Memory B cell (primary cell): ENCODE measurements around the gene RABGGTA.
"Not testable (repeated sequence)": the region's sequence is repeated elsewhere in the genome, so short reads cannot be mapped to it uniquely, and the experiment has no call there.

Source experiments
- ATAC-seq: fragments of 150-1000 bp; cut with Tn5 transposase; 2 replicates; pipeline ENCODE4 v1.10.0; 2021; ENCODE audit warnings: low read depth, mild to moderate bottlenecking, moderate library complexity
- DNase-seq, 2 donors: peaks; one replicate each; pipeline ENCODE4 v3.0.0; 2022; ENCODE audit warnings: low spot score in 2 of 2
- H3K27ac Mint-ChIP-seq: one replicate; pipeline ENCODE4 v1.8.0; 2022; ENCODE audit warnings: mild to moderate bottlenecking, moderate library complexity, mixed read lengths
- H3K27me3 Mint-ChIP-seq: one replicate; pipeline ENCODE4 v1.8.0; 2022; ENCODE audit warnings: mixed read lengths
- H3K36me3 Mint-ChIP-seq: one replicate; pipeline ENCODE4 v1.8.0; 2022; ENCODE audit warnings: mild to moderate bottlenecking, mixed read lengths
- H3K4me1 Mint-ChIP-seq: one replicate; pipeline ENCODE4 v1.8.0; 2022; ENCODE audit warnings: mixed read lengths
- H3K4me3 Mint-ChIP-seq: one replicate; pipeline ENCODE4 v1.8.0; 2022; ENCODE audit warnings: mild to moderate bottlenecking, moderate library complexity, mixed read lengths
- H3K9me3 Mint-ChIP-seq: one replicate; pipeline ENCODE4 v1.8.0; 2022; ENCODE audit warnings: mixed read lengths

RABGGTA gene

DNA sequence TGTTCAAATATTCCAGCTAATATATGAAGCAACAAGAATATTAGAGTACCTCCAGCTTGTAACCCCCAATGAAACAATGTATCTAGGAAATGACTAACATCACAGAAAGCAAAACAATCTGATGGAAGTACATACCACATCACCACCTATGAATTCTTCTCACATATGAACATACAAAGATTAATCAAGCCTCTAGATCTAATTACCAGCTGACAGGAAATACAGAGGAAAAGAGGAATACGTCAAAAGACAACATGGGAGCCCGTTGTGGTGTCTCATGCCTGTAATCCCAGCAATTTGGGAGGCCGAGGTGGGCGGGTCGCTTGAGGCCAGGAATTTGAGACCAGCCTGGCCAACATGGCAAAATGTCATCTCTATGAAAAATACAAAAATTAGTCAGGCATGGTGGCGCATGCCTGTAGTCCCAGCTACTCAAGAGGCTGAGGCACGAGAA is 46.8 kb downstream of the RABGGTA start:
- no peak overlapping the region for H3K27ac Mint-ChIP-seq
- H3K27me3 Mint-ChIP-seq, result no peaks in the 10 kb centered on the region
- DNase-seq, result no peak

DNA sequence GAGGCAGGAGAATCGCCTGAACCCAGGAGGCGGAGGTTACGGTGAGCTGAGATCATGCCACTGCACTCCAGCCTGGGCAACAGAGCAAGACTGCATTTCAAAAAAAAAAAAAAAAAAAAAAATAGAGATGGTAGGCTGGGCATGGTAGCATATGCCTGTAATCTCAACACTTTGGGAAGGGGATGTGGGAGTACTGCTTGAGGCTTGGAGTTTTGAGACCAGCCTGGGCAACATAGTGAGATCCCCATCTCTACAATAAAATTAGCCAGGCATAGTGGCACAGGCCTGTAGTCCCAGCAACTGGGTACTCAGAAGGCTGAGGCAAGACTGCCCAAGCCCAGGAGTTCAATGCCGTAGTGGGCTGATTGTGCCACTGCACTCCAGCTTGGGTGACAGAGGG is 48.4 kb downstream of the RABGGTA start:
- H3K27me3 Mint-ChIP-seq, H3K4me3 Mint-ChIP-seq, H3K27ac Mint-ChIP-seq, DNase-seq, H3K9me3 Mint-ChIP-seq, ATAC-seq: not testable (repeated sequence)
- H3K36me3 Mint-ChIP-seq, result peaks cover 12% of the 10 kb centered on the region
- peaks cover 13% of the 10 kb centered on the region for H3K4me1 Mint-ChIP-seq

More for the DNA sequence above, 46.8 kb downstream of the RABGGTA start:
- Mint-ChIP-seq H3K4me1 (peaks cover 12% of the 10 kb centered on the region), H3K4me3 (no peak overlapping the region), H3K36me3 (peaks cover 8% of the 10 kb centered on the region), H3K9me3 (no peaks in the 10 kb centered on the region)
- ATAC-seq, result no peak

DNA sequence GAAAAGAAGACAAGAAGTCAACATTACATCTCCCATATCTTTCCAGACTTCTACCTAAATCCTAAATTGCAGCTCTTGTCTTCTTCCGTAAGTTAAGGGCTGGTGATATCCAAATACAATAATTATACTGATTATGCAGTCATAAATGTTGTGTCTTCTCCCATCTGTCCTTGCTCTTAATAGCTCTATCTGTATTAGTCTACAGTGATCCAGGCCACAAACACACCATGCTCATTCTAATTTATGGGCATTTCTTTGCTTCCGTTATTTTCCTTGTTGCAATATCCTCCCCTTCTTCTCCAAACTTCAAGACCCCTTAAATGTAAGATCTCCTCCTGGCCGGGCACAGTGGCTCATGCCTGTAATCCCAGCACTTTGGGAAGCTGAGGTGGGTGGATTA is 51.9 kb downstream of the RABGGTA start:
- Mint-ChIP-seq H3K27ac (no peak overlapping the region), H3K4me3 (no peak overlapping the region), H3K36me3 (peaks cover 6% of the 10 kb centered on the region), H3K4me1 (peaks cover 14% of the 10 kb centered on the region), H3K27me3 (no peaks in the 10 kb centered on the region), H3K9me3 (no peaks in the 10 kb centered on the region)
- no peak for ATAC-seq
- no peak for DNase-seq

DNA sequence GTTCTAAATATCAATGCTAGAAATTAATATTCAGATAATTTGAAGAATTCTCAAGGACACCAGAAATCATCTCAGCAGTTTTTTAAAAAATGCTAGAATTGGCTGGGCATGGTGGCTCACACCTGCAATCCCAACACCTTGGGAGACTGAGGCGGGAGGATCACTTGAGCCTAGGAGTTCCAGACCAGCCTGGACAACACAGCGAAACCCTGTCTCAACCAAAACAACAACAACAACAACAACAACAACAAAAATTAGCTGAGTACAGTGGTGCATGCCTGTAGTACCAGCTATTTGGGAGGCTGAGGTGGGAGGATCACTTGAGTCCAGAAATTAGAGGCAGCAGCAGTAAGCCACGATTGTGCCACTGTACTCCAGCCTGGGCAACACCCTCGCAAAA is 52.3 kb downstream of the RABGGTA start:
- ATAC-seq, result no peak
- Mint-ChIP-seq H3K9me3 (no peaks in the 10 kb centered on the region), H3K4me3 (no peak overlapping the region), H3K27ac (no peak overlapping the region), H3K4me1 (peaks cover 16% of the 10 kb centered on the region), H3K36me3 (peaks cover 6% of the 10 kb centered on the region), H3K27me3 (no peaks in the 10 kb centered on the region)
- DNase-seq, result no peak

DNA sequence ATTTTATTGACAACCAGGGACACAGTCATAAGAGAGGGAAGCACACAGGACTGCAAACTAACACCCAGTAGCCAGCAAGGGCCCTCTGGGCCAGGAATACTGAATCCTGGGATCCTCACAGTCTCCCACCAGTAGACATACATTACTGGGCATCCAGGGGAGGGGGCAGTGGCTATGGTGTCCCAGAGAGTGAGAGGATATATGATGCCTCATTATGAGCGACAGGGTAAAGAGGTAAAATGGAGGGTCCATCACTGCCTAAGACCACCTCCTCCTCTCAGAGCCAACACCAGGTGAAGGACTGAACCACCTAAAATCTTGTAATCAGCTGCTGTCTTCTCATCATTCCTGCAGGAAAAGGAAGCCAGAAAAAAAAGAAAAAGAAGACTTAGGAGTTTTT is 54.5 kb downstream of the RABGGTA start:
- not testable (repeated sequence) for ATAC-seq, H3K9me3 Mint-ChIP-seq, H3K27me3 Mint-ChIP-seq, DNase-seq, H3K27ac Mint-ChIP-seq, H3K36me3 Mint-ChIP-seq, H3K4me3 Mint-ChIP-seq
- H3K4me1 Mint-ChIP-seq, result peaks cover 26% of the 10 kb centered on the region

DNA sequence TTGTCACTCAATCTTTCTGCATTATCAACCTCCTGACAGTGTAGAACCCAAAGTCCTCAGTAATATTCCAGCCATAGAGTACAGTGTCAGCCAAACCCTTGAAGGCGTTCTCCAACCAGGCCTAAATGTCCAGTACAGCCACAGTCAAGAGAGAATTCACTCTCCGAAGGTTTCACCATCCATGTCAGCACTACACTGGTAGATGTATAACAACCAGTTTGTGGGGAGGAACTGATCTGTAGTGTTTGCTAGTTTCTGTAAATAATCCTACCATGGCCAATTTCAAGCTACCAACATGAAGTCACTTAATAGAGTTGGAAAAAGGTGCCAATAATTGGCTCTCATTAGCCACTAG is 55.1 kb downstream of the RABGGTA start:
- ATAC-seq (no peak), DNase-seq (no peak)
- H3K27me3 Mint-ChIP-seq, result no peaks in the 10 kb centered on the region
- no peaks in the 10 kb centered on the region for H3K9me3 Mint-ChIP-seq
- H3K27ac Mint-ChIP-seq, result peak overlapping the region; percentile 92
- H3K4me1 Mint-ChIP-seq, result peaks cover 30% of the 10 kb centered on the region
- H3K36me3 Mint-ChIP-seq, result peaks cover 9% of the 10 kb centered on the region
- H3K4me3 Mint-ChIP-seq, result peak overlapping the region; percentile 95
